Lower lobe of right lung (tissue), 2 donors: ENCODE measurements around the gene DEGS2. TPM values are rescaled to one million over a fixed set of nuclear protein-coding genes. Genes with fewer than 3 reads are reported as not detected.
A peak's percentile ranks its signal among the peaks of the same experiment; 100 is the strongest.
"Not testable (repeated sequence)": the region's sequence is repeated elsewhere in the genome, so short reads cannot be mapped to it uniquely, and the experiment has no call there.

Experiments used
- ATAC-seq, 2 donors: fragments of 200-7000 bp; cut with Tn5 transposase; one replicate each; pipeline ENCODE4 v1.9.1; 2020 to 2022; ENCODE audit warnings: mild to moderate bottlenecking in 2 of 2, moderate library complexity in 2 of 2
- DNase-seq: peaks from one replicate; pipeline ENCODE4 v3.0.0-alpha.2; 2020
- H3K27ac ChIP-seq: fragments of 200-600 bp; one replicate; pipeline ENCODE4 v1.8.0; 2022
- H3K27me3 ChIP-seq: fragments of 200-600 bp; one replicate; pipeline ENCODE4 v1.8.0; 2022; ENCODE audit warnings: low read depth
- H3K36me3 ChIP-seq: fragments of 200-600 bp; one replicate; pipeline ENCODE4 v1.8.0; 2022; ENCODE audit warnings: mild to moderate bottlenecking
- H3K4me1 ChIP-seq: fragments of 200-600 bp; one replicate; pipeline ENCODE4 v1.8.0; 2022
- H3K4me3 ChIP-seq: fragments of 200-600 bp; one replicate; pipeline ENCODE4 v1.8.0; 2022; ENCODE audit warnings: mild to moderate bottlenecking
- H3K9me3 ChIP-seq: fragments of 200-600 bp; one replicate; pipeline ENCODE4 v1.8.0; 2022
- CTCF ChIP-seq: fragments of 200-600 bp; IDR thresholded peaks from one replicate; pipeline ENCODE4 v1.8.0; 2022; ENCODE audit warnings: antibody characterized with exemption, mild to moderate bottlenecking
- intact Hi-C: fragments of 100-400 bp; cut with DNase I; formaldehyde crosslinking; loops from one replicate; pipeline ENCODE4 v1.11.0; 2022
- long read RNA-seq: library from polyadenylated mRNA; unstranded; transcript quantifications from one replicate; pipeline ENCODE4 v2.0.0, GENCODE V29; 2021
- total RNA-seq: library from RNA; stranded (reverse); fragmentation: NEBNext Ultra II Directional; extraction: Animal tissue kit (Norgen Biotek cat#: 25700); gene quantifications from one replicate; pipeline ENCODE4 v1.2.1, GENCODE V29; 2021
- donor health status: DM: no; HTN: yes; CAD: no; lungs with severe emphysema.

The DEGS2 gene
- total RNA-seq = 5.8 TPM
- long read RNA-seq, full-length matches to known transcripts = 11 of 15 reads
- long read RNA-seq, partial matches to known transcripts = 1 of 15 reads
- long read RNA-seq, other reads (novel, unspliced or antisense) = 3 of 15 reads

GRCh38 chr14:100159094-100159864, at the start of gene DEGS2:
Gene DEGS2 (minus strand): TSS chr14:100159645. CDS start chr14:100159587, 58 bp downstream.
- Histone ChIP-seq H3K36me3 (no peaks in the 10 kb centered on the region), H3K27ac (no peak within 1 kb of the TSS), H3K9me3 (peaks cover 11% of the 10 kb centered on the region), H3K4me1 (peaks cover 21% of the 10 kb centered on the region), H3K4me3 (peak within 1 kb of the TSS; percentile 51), H3K27me3 (peaks cover 33% of the 10 kb centered on the region)
- peak; percentile 90 to 95 for ATAC-seq
- intact Hi-C loops = no loop called here
- no peak for TF ChIP-seq CTCF
- DNase-seq = peak; percentile 75

GRCh38 chr14:100208136-100208535, 48.7 kb upstream of the DEGS2 start:
- H3K4me3 ChIP-seq, H3K36me3 ChIP-seq, H3K27me3 ChIP-seq, ATAC-seq, intact Hi-C loops, H3K9me3 ChIP-seq, H3K27ac ChIP-seq: not testable (repeated sequence)
- peaks cover 10% of the 10 kb centered on the region for H3K4me1 ChIP-seq
- DNase-seq = peak; percentile 35

DNA sequence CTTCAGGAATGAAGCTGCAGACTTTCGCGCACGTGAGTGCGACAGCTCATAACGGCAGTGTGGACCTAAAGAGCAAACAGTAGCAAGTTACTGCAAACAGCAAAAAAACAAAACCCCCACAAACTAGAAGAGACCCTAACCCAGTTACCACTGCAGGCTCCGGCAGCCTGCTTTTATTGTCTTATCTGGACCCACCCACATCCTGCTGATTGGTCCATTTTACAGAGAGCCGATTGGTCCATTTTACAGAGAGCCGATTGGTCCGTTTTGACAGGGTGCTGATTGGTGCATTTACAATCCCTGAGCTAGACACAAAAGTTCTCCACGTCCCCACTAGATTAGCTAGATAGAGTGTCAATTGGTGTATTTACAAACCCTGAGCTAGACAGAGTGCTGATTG, 48.1 kb upstream of the DEGS2 start:
- H3K9me3 ChIP-seq, H3K27me3 ChIP-seq, H3K4me3 ChIP-seq, H3K4me1 ChIP-seq, H3K36me3 ChIP-seq, DNase-seq, ATAC-seq, intact Hi-C loops, H3K27ac ChIP-seq: not testable (repeated sequence)

- H3K9me3 ChIP-seq, H3K36me3 ChIP-seq, H3K27me3 ChIP-seq, ATAC-seq, intact Hi-C loops, H3K4me1 ChIP-seq, H3K4me3 ChIP-seq, DNase-seq, H3K27ac ChIP-seq: not testable (repeated sequence)
These were observed 45.4 kb upstream of the DEGS2 start for GRCh38 chr14:100204835-100205167.

DNA sequence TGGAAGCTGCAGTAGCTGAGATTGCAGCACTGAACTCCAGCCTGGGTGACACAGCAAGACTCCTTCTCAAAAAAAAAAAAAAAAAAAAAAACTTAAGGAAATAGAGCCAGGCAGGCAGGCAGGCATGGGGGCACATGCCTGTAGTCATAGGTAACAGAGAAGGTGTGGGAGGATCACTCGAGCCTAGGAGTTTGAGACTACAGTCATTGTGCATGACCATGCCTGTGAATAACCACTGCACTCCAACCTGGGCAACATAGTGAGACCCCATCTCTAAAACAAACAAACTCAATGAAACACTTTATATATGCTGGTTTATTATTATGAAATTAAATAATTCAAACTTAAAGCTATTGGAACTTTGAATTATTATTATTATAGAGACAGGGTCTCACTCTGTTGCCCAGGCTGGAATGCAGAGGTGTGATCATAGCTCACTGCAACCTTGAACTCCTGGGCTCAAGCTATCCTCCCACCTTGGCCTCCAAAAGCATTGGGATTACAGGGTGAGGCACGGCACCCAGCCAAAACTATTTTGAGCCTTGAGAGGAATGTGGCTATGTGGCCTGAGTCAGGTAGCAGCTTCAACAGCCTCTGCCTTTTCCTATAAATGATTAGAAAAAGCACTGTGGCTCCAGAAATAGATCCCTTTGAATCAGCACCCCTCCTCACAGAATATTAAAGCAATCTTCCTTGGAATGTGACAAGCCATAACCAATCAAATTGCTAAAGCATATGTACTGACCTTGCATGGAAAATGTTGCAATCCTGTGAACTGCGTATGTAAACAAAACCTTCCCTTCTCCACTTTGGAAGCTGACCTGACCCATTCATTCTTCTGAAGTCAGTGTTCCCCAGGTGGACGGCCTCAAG, 44.8 kb upstream of the DEGS2 start:
- peak; percentile 88 to 89 for ATAC-seq
- no peak overlapping the region for H3K4me3 ChIP-seq

GRCh38 chr14:100203146-100203545, 43.7 kb upstream of the DEGS2 start:
- Histone ChIP-seq H3K4me3 (no peak overlapping the region), H3K9me3 (no peaks in the 10 kb centered on the region), H3K4me1 (peaks cover 6% of the 10 kb centered on the region), H3K36me3 (no peaks in the 10 kb centered on the region), H3K27me3 (no peaks in the 10 kb centered on the region), H3K27ac (no peak overlapping the region)
- intact Hi-C loops = no loop called here
- DNase-seq (no peak), ATAC-seq (no peak)
- TF ChIP-seq CTCF = no peak

More for the DNA sequence above, 44.8 kb upstream of the DEGS2 start:
- Histone ChIP-seq H3K36me3 (no peaks in the 10 kb centered on the region), H3K27ac (peak overlapping the region; percentile 46), H3K27me3 (no peaks in the 10 kb centered on the region), H3K9me3 (no peaks in the 10 kb centered on the region), H3K4me1 (peaks cover 6% of the 10 kb centered on the region)
- intact Hi-C loops = no loop called here
- no peak for TF ChIP-seq CTCF
- no peak for DNase-seq
